Right kidney (tissue), 1 donor: ENCODE results near the gene CDH4.

Experiments
- DNase-seq: peaks from one replicate; pipeline ENCODE4 v3.0.0-alpha.2; 2016

The CDH4 gene

DNA sequence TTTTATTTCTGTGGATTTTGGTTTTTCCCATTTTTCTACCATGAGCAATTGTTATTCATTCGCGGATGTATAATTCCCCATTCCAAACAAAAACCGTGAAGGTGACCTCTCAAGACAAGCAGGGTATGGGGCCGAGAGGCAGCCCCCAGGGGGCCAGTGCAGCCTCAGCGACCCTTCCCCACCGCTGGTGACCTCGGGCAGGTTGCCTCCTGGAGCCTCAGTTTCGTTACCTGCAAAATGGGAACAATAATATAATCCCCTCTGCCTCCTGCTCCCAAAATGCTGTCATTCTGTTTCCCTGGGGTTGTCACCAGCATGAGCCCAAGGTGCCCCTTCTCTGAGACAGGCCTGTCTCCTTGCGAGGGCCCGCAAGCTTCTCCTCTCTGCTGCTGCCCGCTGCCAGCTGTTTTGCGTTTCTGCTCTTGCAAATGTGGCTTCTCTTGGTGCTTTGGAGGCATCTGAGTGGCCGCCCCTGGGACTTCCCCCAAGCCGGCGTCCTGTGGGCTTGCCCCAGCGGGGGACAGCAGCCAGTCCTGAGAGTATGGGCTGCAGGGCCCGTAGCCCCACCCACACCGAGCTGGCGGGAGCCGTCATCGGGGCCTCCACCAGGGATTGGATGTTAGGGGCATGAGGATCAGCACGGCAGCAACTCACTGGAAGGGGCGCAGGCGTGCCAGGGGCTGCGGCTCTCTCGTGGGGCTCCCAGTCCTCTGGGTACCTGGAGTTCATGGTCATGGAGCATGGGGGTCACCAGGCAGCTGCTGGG is 651.7 kb downstream of the CDH4 start:
- no peak for DNase-seq

- DNase-seq, result no peak
Observed at GRCh38 chr20:61904456-61904855, 652.4 kb downstream of the CDH4 start.

- no peak for DNase-seq
Observed at GRCh38 chr20:61905781-61906523, 653.9 kb downstream of the CDH4 start.

- no peak for DNase-seq
Observed at GRCh38 chr20:61907081-61907891, 655.2 kb downstream of the CDH4 start.

GRCh38 chr20:61908057-61909026 is 656.3 kb downstream of the CDH4 start:
- no peak for DNase-seq

- no peak for DNase-seq
Observed at GRCh38 chr20:61909028-61909427, 657.0 kb downstream of the CDH4 start.

GRCh38 chr20:61909821-61910220 is 657.8 kb downstream of the CDH4 start:
- no peak for DNase-seq

DNA sequence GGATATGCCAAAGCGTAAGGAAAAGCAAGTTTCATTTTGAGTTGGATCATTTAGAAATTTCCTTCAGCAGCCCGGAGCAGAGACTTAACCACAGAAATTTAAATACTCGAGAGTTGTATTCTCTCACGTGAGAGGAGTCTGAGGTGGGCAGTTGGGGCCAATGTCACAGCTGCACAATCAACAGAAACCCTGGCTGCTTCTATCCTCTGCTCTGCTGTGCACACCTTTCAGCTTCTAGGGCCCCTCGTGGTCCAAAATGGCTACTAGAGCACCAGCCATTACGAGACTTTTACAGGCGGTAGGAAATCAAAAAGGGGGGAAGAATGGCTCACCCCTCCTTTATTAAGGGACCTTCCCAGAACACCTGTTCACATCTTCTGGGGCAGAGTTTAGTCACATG is 659.8 kb downstream of the CDH4 start:
- DNase-seq, result no peak

- DNase-seq, result no peak
Observed at GRCh38 chr20:61912665-61913422, 660.8 kb downstream of the CDH4 start.

- no peak for DNase-seq
Observed at GRCh38 chr20:61913423-61914225, 661.6 kb downstream of the CDH4 start.

DNA sequence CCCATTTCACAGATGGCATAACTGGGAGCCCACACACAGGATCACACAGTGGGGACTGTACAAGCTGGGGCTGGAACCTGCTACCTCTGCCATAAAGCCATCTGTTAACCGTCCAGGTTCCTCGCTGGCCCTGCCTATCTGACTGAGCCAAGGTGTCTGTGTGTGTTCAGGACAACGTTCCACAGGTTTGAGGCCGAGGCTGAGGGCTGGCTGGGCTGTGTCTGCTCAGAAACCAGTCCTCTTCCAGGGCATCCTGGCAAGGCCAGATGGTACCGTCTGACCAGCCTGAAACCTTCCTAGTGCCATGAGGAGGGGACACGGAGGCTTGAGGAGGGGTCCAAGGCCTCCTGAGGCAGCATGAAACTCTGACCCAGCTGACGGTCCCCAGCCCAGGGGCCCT is 663.0 kb downstream of the CDH4 start:
- no peak for DNase-seq

DNA sequence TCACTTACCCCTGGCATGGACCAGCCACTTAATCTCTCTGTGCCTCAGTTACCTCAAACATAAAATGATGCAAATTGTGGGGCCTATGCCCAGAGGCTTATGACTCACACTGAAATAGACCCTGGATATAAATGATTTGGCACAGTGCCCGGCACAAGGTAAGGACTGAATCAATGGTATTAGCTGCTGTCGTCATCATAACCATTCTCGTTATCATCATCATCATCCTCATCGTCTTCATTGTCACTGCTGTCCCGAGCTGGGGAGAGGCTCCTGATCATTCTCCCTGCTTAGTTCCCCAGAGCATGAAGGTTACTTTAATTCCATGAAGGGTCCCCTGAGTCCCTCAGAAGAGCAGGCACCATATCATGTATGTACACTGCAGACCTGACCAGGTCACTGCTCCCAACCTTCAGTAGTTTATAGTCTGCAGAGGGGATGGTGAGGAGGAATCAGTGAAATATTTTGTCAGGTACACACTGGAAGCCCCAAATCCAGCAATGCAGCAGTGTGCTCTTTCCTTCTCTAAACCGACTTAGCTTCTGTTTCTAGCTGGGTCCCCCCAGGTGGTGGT is 664.3 kb downstream of the CDH4 start:
- DNase-seq, result no peak

GRCh38 chr20:61917474-61918145 is 665.5 kb downstream of the CDH4 start:
- DNase-seq, result no peak

GRCh38 chr20:61918548-61918947 is 666.5 kb downstream of the CDH4 start:
- DNase-seq, result no peak

GRCh38 chr20:61919239-61919638 is 667.2 kb downstream of the CDH4 start:
- DNase-seq, result no peak

DNA sequence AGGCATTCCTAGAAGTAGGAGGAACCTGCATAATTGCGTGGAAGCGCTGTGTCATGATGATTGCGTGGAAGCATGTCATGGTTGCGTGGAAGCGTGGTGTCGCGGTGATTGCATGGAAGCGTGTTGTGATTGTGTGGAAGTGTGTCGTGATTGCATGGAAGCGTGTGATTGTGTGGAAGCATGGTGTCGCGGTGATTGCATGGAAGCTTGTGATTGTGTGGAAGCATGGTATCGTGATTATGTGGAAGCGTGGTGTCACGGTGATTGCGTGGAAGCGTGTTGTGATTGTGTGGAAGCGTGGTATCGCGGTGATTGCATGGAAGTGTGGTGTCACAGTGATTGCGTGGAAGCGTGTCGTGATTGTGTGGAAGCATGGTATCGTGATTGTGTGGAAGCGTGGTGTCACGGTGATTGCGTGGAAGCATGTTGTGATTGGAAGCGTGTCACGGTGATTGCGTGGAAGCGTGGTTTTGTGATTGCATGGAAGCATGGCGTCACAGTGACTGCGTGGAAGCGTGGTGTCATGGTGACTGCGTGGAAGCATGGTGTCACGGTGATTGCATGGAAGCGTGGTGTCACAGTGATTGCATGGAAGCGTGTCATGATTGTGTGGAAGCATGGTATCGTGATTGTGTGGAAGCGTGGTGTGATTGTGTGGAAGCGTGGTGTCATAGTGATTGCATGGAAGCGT is 667.8 kb downstream of the CDH4 start:
- no peak for DNase-seq

GRCh38 chr20:61922411-61922810 is 670.4 kb downstream of the CDH4 start:
- no peak for DNase-seq

DNA sequence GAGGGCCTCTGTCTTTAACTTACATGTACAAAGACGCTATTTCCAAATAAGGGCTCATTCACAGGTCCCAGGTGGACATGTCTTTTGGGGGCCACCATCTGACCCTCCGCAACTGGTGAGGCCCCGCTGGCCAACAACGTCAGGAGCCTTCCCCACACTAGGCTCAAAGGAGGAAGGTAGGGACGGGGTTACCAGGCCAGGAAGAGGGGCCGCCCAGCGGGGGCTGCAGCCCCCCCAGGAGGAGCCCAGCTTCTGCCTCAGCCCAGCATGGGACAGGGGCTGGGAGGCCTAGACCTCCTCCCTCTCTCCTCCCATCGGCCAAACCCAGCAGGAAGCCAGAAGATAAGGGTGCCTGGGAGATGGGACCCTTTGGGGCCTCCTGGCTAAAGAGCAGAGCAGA is 670.9 kb downstream of the CDH4 start:
- no peak for DNase-seq
